ENCODE data around the gene LGALS7. TPM values are rescaled to one million over a fixed set of nuclear protein-coding genes. Genes with fewer than 3 reads are reported as not detected.
"Not testable (repeated sequence)": the region's sequence is repeated elsewhere in the genome, so short reads cannot be mapped to it uniquely, and the experiment has no call there.

LGALS7 gene
- total RNA-seq, 1 experiment from 2014 or later: 1.1 TPM

DNA sequence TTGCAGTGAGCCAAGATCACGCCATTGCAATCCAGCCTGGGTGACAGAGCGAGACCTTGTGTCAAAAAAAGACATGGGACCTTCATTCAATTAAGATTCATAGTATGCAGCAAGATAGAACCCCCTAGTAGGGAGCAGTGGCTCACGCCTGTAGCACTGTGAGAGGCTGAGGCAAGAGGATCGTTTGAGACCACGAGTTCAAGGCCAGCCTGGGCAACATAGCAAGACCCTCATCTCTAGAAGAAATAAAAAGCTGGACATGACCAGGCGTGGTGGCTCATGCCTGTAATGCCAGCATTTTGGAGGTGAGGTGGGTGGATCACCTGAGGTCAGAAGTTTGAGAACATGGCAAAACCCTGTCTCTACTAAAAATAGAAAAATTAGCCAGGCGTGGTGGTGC is 7.1 kb upstream of the LGALS7 start:
- CTCF ChIA-PET: interaction anchor here (1.2 kb wide), 1 partner anchor 406 kb away, joined by 3 read pairs; the partner anchor contains the start of gene PSMD8
- Mint-ChIP-seq H3K27ac (ENCODE audit: low read depth, unreplicated experiment) (no peak overlapping the region), H3K27me3 (ENCODE audit: insufficient read depth, unreplicated experiment) (no peaks in the 10 kb centered on the region), H3K4me1 (ENCODE audit: insufficient read depth, unreplicated experiment) (peaks cover 1% of the 10 kb centered on the region), H3K4me3 (ENCODE audit: unreplicated experiment) (no peak overlapping the region), H3K36me3 (ENCODE audit: insufficient read depth, unreplicated experiment) (no peaks in the 10 kb centered on the region), H3K9me3 (ENCODE audit: unreplicated experiment) (no peaks in the 10 kb centered on the region)
- TF ChIP-seq, protein P1, sequence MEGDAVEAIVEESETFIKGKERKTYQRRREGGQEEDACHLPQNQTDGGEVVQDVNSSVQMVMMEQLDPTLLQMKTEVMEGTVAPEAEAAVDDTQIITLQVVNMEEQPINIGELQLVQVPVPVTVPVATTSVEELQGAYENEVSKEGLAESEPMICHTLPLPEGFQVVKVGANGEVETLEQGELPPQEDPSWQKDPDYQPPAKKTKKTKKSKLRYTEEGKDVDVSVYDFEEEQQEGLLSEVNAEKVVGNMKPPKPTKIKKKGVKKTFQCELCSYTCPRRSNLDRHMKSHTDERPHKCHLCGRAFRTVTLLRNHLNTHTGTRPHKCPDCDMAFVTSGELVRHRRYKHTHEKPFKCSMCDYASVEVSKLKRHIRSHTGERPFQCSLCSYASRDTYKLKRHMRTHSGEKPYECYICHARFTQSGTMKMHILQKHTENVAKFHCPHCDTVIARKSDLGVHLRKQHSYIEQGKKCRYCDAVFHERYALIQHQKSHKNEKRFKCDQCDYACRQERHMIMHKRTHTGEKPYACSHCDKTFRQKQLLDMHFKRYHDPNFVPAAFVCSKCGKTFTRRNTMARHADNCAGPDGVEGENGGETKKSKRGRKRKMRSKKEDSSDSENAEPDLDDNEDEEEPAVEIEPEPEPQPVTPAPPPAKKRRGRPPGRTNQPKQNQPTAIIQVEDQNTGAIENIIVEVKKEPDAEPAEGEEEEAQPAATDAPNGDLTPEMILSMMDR (IDR thresholded peaks at IDR 0.05; ENCODE audit: unreplicated experiment): no peak
- DNase-seq (ENCODE audit: unreplicated experiment): no peak
- BruUV-seq (replicated peaks): no TSS peak
- intact Hi-C loops (cut with micrococcal nuclease): no loop called here
- POLR2A ChIA-PET: interaction anchor here (0.7 kb wide), 1 partner anchor 55 kb away, joined by 4 read pairs; no protein-coding TSS in a partner anchor

DNA sequence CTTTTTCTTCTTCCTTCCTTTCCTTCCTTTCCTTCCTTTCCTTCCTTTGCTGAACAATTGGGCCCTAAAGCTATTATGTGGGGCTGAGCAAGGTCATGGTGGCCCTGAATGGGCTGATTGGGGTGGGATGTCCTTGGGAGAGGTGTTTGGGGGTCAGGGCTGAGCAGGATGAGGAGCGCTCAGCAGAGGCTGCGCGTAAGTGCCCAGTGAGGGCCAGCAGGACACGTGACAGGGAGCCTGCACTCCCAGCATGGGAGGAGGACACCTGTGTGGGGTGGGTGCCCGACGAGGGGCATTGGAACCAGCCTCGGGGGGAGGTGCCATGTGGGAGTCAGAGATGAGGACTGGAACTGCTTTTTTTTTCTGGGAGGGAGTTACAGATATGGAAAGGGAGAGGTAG is 5.4 kb upstream of the LGALS7 start:
- intact Hi-C loops (cut with micrococcal nuclease): no loop called here
- Mint-ChIP-seq H3K36me3 (ENCODE audit: insufficient read depth, unreplicated experiment) (no peaks in the 10 kb centered on the region), H3K27ac (ENCODE audit: low read depth, unreplicated experiment) (no peak overlapping the region)

DNA sequence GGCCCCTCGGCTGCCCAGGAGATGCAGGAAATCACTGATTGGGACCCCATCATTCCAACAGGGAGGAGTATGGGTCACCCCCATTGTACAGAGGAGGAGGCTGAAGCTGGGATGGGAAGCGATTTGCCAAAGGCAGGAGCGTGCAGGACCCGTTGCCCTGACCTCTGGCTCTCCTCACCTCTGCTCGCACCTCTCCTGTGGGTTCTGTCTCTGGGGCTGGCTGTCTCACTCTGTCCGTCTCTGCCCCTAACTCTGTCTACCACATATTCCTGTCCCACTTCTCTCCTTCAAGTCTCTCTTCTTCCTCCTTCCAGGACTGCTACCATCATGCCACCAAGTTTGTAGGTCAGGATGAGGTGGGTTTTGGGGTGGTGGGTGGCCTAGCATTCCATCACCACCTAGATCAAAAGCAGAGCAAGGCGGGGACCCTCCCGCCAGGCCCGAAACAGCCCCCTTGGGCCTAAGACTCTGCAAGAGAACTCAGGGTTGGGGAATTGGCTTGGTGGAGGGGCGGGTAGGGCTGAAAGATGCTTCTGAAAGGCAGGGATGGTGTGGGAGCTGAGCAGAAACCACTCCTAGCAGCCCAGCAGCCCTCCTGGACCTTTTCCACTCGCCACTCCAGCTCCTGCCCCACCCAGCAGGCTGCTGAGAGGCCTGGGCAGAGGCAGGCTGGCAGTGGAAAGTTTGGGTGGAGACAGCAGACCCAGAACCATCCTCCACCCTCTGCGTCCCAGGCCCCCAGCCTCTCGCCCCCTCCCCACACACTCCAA is 1.0 kb upstream of the LGALS7 start:
- TF ChIP-seq, protein P1 (IDR thresholded peaks at IDR 0.05; ENCODE audit: unreplicated experiment): no peak
- BruUV-seq (replicated peaks): no TSS peak
- no peak overlapping the region for H3K4me3 Mint-ChIP-seq (ENCODE audit: unreplicated experiment)
- H3K36me3 Mint-ChIP-seq (ENCODE audit: insufficient read depth, unreplicated experiment): no peaks in the 10 kb centered on the region
- H3K27ac Mint-ChIP-seq (ENCODE audit: low read depth, unreplicated experiment): peak overlapping the region; percentile 69
- H3K27me3 Mint-ChIP-seq (ENCODE audit: insufficient read depth, unreplicated experiment): no peaks in the 10 kb centered on the region
- CTCF ChIA-PET: interaction anchor here (0.6 to 2.2 kb wide), 4 partner anchors 19 to 1558 kb away, joined by 3 to 7 read pairs (median 3); no protein-coding TSS in a partner anchor
- peaks cover 15% of the 10 kb centered on the region for H3K4me1 Mint-ChIP-seq (ENCODE audit: insufficient read depth, unreplicated experiment)
- no peak for DNase-seq (ENCODE audit: unreplicated experiment)
- H3K9me3 Mint-ChIP-seq (ENCODE audit: unreplicated experiment): no peaks in the 10 kb centered on the region
- intact Hi-C loops (cut with micrococcal nuclease): loop anchor here (2.0 kb wide), 1 partner anchor 56 kb away; the partner anchor contains the start of gene ECH1
- POLR2A ChIA-PET: interaction anchor here (0.5 to 2.4 kb wide), 7 partner anchors 13 to 127 kb away, joined by 3 to 18 read pairs (median 5); partner anchors contain the start of genes ACTN4, ECH1 and RINL

More for the DNA sequence above, 5.4 kb upstream of the LGALS7 start:
- H3K4me3 Mint-ChIP-seq (ENCODE audit: unreplicated experiment): no peak overlapping the region
- CTCF ChIA-PET: interaction anchor here (0.6 kb wide), 1 partner anchor 180 kb away, joined by 3 read pairs; no protein-coding TSS in a partner anchor
- H3K9me3 Mint-ChIP-seq (ENCODE audit: unreplicated experiment): no peaks in the 10 kb centered on the region
- peaks cover 15% of the 10 kb centered on the region for H3K4me1 Mint-ChIP-seq (ENCODE audit: insufficient read depth, unreplicated experiment)
- no peak for DNase-seq (ENCODE audit: unreplicated experiment)
- H3K27me3 Mint-ChIP-seq (ENCODE audit: insufficient read depth, unreplicated experiment): no peaks in the 10 kb centered on the region
- POLR2A ChIA-PET: no interaction called here
- no TSS peak for BruUV-seq (replicated peaks)
- TF ChIP-seq, protein P1 (IDR thresholded peaks at IDR 0.05; ENCODE audit: unreplicated experiment): no peak

DNA sequence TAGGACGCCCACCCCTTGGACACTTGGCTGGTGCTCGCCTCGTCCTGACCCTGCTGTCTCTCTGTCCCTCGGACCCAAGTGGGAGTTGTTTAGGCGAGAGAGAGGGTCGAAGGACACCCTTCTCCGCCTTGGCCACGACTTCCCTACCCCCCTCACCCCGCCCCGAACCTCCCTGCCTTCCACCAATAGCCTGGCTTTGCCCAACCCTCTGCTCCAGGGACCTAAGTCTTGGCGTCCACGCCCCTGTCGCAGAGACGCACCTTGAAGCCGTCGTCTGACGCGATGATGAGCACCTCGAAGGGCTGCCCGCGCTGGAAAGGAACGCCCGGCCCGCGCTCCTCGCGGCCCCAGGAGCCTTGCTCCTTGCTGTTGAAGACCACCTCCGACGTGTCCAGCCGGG is 1.7 kb downstream of the LGALS7 start:
- H3K36me3 Mint-ChIP-seq (ENCODE audit: insufficient read depth, unreplicated experiment): not testable (repeated sequence)

DNA sequence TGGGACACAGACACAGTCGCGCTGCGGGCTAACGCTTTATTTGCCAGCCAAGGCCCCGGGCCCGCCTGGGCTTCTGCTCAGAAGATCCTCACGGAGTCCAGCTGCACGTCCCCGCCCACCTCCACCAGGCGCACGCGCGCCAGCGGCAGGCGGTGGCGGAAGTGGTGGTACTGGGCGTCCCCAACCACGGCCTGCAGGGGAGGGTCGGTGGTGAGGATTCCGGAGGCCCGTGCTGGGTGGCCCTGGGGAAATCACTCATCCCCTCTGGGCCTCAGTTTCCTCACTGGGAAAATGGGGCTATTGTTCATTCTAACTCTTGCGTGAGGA is 2.4 kb downstream of the LGALS7 start:
- H3K27ac Mint-ChIP-seq (ENCODE audit: low read depth, unreplicated experiment); intact Hi-C loops (cut with micrococcal nuclease); CTCF ChIA-PET; H3K9me3 Mint-ChIP-seq (ENCODE audit: unreplicated experiment); BruUV-seq (replicated peaks); H3K36me3 Mint-ChIP-seq (ENCODE audit: insufficient read depth, unreplicated experiment); H3K4me3 Mint-ChIP-seq (ENCODE audit: unreplicated experiment); POLR2A ChIA-PET; H3K27me3 Mint-ChIP-seq (ENCODE audit: insufficient read depth, unreplicated experiment); DNase-seq (ENCODE audit: unreplicated experiment): not testable (repeated sequence)
- H3K4me1 Mint-ChIP-seq (ENCODE audit: insufficient read depth, unreplicated experiment): peaks cover 15% of the 10 kb centered on the region

More for the DNA sequence above, 1.7 kb downstream of the LGALS7 start:
- DNase-seq (ENCODE audit: unreplicated experiment); POLR2A ChIA-PET; H3K9me3 Mint-ChIP-seq (ENCODE audit: unreplicated experiment); BruUV-seq (replicated peaks); H3K4me3 Mint-ChIP-seq (ENCODE audit: unreplicated experiment); H3K27me3 Mint-ChIP-seq (ENCODE audit: insufficient read depth, unreplicated experiment); intact Hi-C loops (cut with micrococcal nuclease); H3K27ac Mint-ChIP-seq (ENCODE audit: low read depth, unreplicated experiment); CTCF ChIA-PET: not testable (repeated sequence)
- H3K4me1 Mint-ChIP-seq (ENCODE audit: insufficient read depth, unreplicated experiment): peaks cover 15% of the 10 kb centered on the region

DNA sequence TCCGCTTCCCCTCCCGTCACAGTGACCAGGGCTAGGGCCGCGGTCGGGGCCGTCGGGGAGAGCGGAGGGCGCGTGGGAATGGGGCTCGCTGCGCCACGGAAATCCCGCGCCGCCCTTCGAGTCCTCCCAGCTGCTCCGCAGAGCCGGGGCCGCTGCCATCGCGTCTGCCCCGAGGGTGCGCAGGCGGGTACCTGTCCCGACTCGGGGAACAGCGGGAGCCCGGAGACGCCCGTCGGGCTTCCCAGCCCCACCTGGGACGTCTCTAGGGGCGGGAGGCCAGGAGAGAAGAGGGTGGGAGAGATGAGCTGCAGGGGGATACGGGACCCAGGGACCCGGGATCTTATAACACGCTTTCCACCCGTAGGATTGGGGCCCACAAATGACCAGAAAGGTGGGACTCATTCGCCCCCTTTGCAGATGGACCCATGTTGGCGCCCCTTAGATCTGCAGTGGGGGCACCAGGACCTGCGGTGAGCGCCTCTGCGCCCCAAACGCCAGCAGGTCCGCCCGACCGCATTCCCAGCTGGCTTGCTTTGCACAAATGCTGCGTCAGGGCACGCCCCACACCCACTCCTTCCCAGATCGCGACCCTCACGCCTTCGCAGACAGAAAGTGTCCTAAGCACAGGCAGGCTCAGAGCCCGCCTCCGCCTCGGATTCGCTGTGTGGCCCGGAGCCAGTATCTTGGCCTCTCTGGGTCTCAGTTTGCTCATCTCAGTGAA is 2.9 kb downstream of the LGALS7 start:
- BruUV-seq (replicated peaks); H3K27me3 Mint-ChIP-seq (ENCODE audit: insufficient read depth, unreplicated experiment); H3K4me3 Mint-ChIP-seq (ENCODE audit: unreplicated experiment); CTCF ChIA-PET; intact Hi-C loops (cut with micrococcal nuclease); DNase-seq (ENCODE audit: unreplicated experiment); H3K27ac Mint-ChIP-seq (ENCODE audit: low read depth, unreplicated experiment); H3K36me3 Mint-ChIP-seq (ENCODE audit: insufficient read depth, unreplicated experiment); H3K9me3 Mint-ChIP-seq (ENCODE audit: unreplicated experiment): not testable (repeated sequence)
- POLR2A ChIA-PET: interaction anchor here (1.1 kb wide), 1 partner anchor 62 kb away, joined by 4 read pairs; no protein-coding TSS in a partner anchor
- peaks cover 13% of the 10 kb centered on the region for H3K4me1 Mint-ChIP-seq (ENCODE audit: insufficient read depth, unreplicated experiment)
